ENCODE data around the gene BTBD7. TPM values are rescaled to one million over a fixed set of nuclear protein-coding genes. Genes with fewer than 3 reads are reported as not detected.

BTBD7 gene
- total RNA-seq, 2 donors from 2014 or later: 16.3 to 25.1 TPM

GRCh38 chr14:93302688-93303581 lies 29.9 kb downstream of the BTBD7 start:
- intact Hi-C loops (cut with DNase I): no loop called here
- TF ChIP-seq POLR2A (IDR thresholded peaks at IDR 0.05) (no peak), CTCF (IDR thresholded peaks at IDR 0.05) (no peak)
- peak in 1 of 4 donors; percentile 24 for DNase-seq
- no peak overlapping the region for H3K4me3 ChIP-seq
- peaks cover 13% of the 10 kb centered on the region for H3K4me1 ChIP-seq
- H3K9me3 ChIP-seq: no peaks in the 10 kb centered on the region
- WGBS, 2 donors: 90 to 92% methylated on average over 12 of the region's 12 CpGs
- no peaks in the 10 kb centered on the region for H3K27me3 ChIP-seq
- no peaks in the 10 kb centered on the region for H3K36me3 ChIP-seq (replicated peaks in 1 of 2; ENCODE audit: insufficient read depth in 1 of 2, low read depth in 2 of 2)
- H3K27ac ChIP-seq: no peak overlapping the region
- no peak for ATAC-seq

GRCh38 chr14:93301821-93302447 lies 30.9 kb downstream of the BTBD7 start:
- H3K27me3 ChIP-seq: no peaks in the 10 kb centered on the region
- H3K27ac ChIP-seq: peak overlapping the region in 1 of 4 donors; percentile 37
- no peak overlapping the region for H3K4me3 ChIP-seq
- H3K4me1 ChIP-seq: peaks cover 13% of the 10 kb centered on the region
- no peaks in the 10 kb centered on the region for H3K9me3 ChIP-seq
- no peaks in the 10 kb centered on the region for H3K36me3 ChIP-seq (replicated peaks in 1 of 2; ENCODE audit: insufficient read depth in 1 of 2, low read depth in 2 of 2)
- ATAC-seq: peak; percentile 33
- peak in 1 of 4 donors; percentile 23 for DNase-seq
- intact Hi-C loops (cut with DNase I): no loop called here
- TF ChIP-seq POLR2A (IDR thresholded peaks at IDR 0.05): no peak
- TF ChIP-seq CTCF (IDR thresholded peaks at IDR 0.05): no peak
- WGBS, 2 donors: 82 to 89% methylated on average over 6 of the region's 6 CpGs

GRCh38 chr14:93299866-93300265 lies 33.0 kb downstream of the BTBD7 start:
- H3K4me1 ChIP-seq: peaks cover 13% of the 10 kb centered on the region
- no peaks in the 10 kb centered on the region for H3K36me3 ChIP-seq (replicated peaks in 1 of 2; ENCODE audit: insufficient read depth in 1 of 2, low read depth in 2 of 2)
- no peaks in the 10 kb centered on the region for H3K9me3 ChIP-seq
- H3K4me3 ChIP-seq: no peak overlapping the region
- DNase-seq (no peak), ATAC-seq (no peak)
- no peaks in the 10 kb centered on the region for H3K27me3 ChIP-seq
- TF ChIP-seq POLR2A (IDR thresholded peaks at IDR 0.05): no peak
- no peak for TF ChIP-seq CTCF (IDR thresholded peaks at IDR 0.05)
- WGBS, 2 donors: 71 to 85% methylated on average over 6 of the region's 6 CpGs
- intact Hi-C loops (cut with DNase I): no loop called here
- no peak overlapping the region for H3K27ac ChIP-seq

- no peak overlapping the region for H3K4me3 ChIP-seq
- ATAC-seq (no peak), DNase-seq (no peak)
- no peaks in the 10 kb centered on the region for H3K36me3 ChIP-seq (replicated peaks in 1 of 2; ENCODE audit: insufficient read depth in 1 of 2, low read depth in 2 of 2)
- intact Hi-C loops (cut with DNase I): no loop called here
- no peak overlapping the region for H3K27ac ChIP-seq
- WGBS, 2 donors: 88 to 95% methylated on average over 3 of the region's 3 CpGs
- no peaks in the 10 kb centered on the region for H3K27me3 ChIP-seq
- TF ChIP-seq POLR2A (IDR thresholded peaks at IDR 0.05) (no peak), CTCF (IDR thresholded peaks at IDR 0.05) (no peak)
- H3K4me1 ChIP-seq: peaks cover 13% of the 10 kb centered on the region
- no peaks in the 10 kb centered on the region for H3K9me3 ChIP-seq
Measured at GRCh38 chr14:93299416-93299815, 33.4 kb downstream of the BTBD7 start.
